Cardiac septum (tissue), 1 donor: ENCODE data around the gene PLA2G4D. TPM values are rescaled to one million over a fixed set of nuclear protein-coding genes. Genes with fewer than 3 reads are reported as not detected.

Experiments used
- DNase-seq: peaks from one replicate; pipeline ENCODE4 v3.0.0-alpha.2; 2020; ENCODE audit warnings: low spot score
- intact Hi-C: fragments of 100-400 bp; cut with DNase I; formaldehyde crosslinking; loops from one replicate; pipeline ENCODE4 v1.14.0; 2022
- total RNA-seq: library from RNA; stranded (reverse); fragmentation: NEBNext Ultra II Directional; extraction: Animal tissue kit (Norgen Biotek cat#: 25700); gene quantifications from one replicate; pipeline ENCODE4 v1.2.1, GENCODE V29; 2021
- donor health status: DM: no; HTN: no; CAD: no.

Gene PLA2G4D
- total RNA-seq, 1 donor from 2014 or later = not detected

DNA sequence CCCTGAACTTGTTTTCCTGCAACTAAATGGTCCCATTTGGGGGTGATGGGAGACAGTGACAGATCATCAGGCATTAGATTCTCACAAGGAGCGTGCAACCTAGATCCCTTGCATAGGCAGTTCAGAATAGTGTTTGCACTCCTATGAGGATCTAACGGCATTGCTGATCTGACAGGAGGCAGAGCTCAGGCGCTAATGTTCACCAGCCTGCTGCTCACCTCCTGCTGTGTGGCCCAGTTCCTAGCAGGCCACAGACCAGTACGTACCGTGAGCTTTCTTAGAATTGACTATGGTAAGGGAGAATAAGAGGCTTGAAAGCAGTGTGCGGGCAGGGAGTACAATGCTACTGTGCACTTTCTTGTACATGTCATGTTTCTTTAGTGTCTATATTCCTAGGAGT lies 56.0 kb downstream of the PLA2G4D start:
- DNase-seq = peak; percentile 24
- intact Hi-C loops = no loop called here

DNA sequence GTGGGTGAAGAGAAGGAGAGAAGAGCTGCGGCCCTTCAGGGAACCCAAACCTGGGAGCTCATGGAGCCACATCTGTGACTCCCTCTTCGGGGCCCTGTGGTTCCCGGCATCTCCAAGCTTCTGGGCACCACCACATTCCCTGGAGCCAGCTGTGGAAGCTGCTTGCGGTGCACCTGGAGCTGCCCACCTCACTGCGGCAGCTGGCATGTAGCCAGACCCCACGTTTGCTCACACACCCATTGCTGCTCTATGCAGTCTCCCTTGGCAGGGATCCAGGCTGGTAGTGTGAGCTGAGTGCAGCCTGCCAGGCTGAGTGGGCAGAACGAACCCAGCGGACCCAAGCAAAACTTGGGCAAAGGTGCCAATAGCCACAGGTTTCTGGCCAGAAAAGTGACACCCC lies 56.7 kb downstream of the PLA2G4D start:
- intact Hi-C loops = no loop called here
- peak; percentile 46 for DNase-seq

DNA sequence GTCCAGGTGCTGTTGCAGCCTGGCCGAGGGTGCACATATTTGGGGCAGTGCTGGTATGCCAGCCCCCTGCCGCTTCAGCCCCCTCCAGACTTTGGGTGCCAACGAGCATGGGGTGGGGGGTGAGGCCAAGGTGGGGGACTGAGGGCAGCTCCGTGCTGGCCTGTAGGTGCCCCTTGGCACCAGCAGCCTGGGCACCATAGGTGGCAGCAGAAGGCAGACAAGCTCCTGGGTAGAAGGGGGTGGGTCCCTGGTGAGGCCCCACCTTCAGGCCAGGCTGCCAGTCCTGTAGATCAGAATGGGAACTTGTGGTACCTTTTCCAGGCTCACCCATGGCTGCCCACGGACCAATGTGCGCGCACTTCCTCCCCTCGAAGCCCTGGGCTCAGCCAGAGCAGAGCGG lies 57.4 kb downstream of the PLA2G4D start:
- intact Hi-C loops = no loop called here

DNA sequence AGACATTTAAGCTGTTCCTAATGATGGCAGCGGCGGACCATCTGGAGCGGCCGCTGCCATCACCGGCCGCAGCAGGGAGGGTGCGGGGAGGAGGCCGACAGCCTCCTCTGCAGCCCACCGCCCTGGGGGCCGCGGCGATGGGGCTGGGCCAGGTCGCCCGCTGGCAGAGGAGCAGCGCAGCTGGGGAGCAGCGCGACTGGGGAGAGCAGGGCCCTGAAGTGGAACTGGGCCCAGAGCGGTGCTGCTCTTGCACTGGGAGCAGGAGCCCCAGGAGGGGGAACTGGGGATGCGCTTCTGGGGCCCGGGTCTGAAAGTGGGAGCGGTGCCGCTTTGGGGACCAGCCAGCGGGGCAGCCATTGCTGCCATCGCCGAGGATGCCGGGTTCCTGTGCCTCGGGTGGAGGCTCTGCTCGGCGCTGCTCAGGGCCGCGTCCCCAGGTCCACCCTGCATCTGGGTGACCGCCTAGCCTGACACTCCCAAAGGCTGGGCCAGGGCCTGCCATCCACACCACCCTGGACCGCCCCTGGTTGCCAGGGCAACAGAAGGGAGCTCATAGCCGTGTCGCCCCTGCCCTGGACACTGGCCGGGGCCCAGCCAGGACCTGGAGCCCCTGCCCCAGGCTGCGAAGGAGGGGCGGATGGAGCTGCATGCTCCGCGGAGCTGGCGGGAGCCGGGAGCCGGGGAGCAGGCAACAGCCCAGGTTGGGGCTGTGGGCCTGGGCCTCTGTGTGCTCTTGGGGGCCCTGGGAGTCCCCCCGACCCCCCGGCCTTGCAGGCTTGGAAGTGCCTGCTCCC lies 58.1 kb downstream of the PLA2G4D start:
- intact Hi-C loops = no loop called here

More for the DNA sequence above, 57.4 kb downstream of the PLA2G4D start:
- DNase-seq = peak; percentile 67

DNA sequence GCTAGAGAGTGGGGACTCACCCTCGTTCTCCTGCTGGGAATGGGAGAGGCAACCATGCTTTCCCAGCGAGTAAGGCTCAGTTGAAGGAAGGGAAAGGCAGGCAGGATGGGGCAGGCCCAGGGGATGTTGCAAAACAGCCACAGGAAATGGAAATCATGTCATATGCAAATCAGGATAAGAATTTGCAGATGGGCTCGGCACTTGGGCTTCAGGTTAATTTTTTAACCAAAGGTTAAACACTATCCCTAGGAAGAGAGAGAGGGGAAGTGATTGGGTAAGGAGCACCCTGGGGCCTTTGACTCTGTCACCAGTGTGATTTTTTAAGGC lies 59.0 kb downstream of the PLA2G4D start:
- peak; percentile 55 for DNase-seq
- intact Hi-C loops = no loop called here

More for the DNA sequence above, 58.1 kb downstream of the PLA2G4D start:
- DNase-seq = peak; percentile 72

DNA sequence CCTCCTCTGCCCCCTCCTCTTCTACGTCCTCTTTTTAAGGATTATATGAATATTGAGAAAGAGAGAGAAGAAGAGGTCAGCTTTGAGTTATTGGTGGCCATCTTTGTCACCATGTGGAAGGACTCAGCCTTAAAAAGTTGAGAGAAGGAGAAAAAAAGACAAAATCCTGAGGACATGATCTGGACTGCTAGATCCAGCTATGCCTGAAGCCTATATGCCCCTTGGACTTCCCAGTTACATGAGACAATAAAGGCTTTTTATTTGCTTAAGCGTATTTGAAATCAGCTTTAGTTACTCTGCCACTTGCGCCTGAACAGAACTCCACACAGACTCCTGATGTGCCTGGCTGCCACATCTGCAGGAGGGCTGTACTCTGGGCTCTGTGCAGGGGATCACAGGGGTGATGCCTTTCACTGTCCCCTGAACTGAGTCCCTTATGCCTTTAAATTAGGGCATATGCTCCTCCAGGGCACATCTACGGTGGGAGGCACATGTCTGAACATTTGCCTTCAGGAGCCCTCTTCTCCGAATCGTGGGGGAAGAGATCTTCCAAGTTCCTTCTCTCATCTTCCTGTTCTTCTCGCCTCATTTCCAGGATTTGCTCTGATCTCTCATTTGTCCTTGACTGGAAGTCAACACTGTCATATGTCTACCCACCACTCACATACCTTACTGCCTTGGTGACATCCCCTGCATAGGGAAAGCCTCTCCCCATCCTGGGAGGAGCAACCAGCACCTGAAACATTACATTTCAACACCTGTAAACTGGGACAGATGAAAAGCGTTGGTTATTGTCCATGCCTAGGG lies 59.5 kb downstream of the PLA2G4D start:
- intact Hi-C loops = no loop called here

DNA sequence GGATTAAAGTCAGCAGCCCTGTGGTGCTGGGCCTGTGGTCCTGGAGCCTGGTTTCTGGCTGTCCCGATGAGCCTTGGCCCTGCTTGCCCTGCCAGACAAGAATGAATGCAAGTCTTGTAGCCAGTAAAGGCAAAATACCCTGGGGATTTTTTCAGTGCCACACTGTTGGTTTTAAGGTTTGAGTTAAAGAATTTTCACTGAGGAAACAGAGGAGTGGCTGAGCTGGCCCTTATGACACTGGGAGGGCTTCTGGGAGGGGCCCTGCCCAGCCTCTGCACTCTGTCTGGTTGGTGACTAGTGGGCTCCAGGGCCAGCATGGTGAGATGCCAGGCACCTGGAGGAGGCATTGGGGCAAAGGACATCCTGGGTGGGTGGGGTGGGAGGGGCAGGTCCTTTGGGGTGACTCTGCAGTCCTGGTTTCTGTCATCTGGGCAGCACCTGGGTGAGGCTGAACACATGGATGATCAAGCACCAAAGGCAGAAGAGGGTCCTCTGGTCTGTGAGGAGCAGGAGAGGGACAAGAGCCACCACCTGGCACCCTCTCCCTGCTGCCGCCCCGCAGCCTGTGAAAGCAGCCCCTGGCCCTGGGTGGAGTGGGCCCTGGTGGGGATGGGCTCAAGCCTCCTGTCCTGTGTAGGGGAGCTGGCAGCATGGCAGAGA lies 61.0 kb downstream of the PLA2G4D start:
- intact Hi-C loops = no loop called here
- DNase-seq = peak; percentile 44

More for the DNA sequence above, 59.5 kb downstream of the PLA2G4D start:
- peak; percentile 19 for DNase-seq

DNA sequence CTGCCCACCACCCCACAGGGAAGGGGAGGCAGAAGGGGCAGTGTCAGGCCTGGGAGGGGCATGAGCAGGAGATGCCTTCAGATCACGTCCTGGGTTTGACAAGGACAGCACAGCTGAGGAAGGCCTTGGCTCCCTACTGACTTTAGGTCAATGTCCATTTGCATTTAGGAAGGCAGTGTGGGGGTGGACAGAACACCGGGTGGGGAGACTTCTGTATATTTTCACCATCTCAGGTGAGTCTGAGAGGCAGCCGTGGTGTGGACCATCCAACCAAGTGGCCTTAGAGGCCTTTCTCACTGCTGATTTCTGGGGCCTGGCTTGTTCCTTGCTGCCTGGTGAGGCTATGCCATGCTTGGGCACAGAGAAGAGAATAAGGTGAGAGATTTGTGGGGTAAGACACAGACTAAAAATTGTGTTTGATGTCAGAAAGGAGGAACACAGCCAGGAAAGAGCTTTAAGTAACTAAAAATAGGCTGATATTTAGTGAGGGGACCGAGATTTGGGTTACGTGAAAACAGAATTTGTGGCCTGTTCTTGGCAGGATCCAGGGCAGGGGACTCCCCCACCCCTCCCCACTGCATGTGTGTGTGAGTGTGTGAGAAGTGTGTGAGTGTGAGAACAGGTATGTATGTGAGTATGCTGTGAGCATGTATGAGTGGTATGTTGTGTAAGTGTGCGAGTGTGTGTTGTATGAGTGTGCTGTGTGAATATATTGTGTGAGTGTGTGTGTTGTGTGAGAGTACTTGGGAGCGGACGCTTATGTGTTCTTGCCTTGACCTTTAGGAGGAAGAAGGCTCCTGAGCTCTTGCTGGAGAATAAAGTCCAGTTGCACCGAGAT lies 61.8 kb downstream of the PLA2G4D start:
- DNase-seq = peak; percentile 31
- intact Hi-C loops = no loop called here

DNA sequence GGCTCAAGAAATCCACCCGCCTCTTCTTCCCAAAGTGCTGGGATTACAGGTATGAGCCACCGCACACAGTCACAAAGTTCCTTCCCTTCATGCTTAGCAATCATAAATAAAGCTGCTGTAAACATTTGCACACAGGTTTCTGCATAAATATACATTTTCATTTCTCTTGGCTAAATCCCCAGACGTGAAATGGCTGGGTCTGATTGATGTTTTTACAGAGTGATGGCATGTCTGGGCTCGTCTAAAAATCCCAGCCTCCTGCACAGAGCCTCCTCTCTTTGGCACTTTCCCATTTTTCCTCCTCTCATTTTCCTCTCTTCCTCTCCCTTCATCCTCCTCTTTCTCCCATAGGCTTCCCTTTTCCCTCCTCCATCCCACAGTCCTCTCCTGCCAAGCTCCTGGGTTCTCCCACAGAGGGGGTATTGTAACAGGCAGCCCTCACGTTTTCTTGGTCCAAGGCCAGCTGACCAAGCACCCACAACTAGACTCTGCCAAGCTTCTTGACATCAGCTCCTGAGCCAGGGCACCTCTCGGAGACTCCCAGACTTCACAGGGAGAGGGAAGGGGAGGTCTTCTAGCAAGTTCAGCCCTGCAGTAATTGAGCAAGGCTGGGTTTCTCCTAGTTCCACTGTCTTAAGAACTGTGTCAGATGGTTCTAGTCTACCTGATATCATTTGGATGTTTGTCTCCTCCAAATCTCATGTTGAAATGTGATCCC lies 63.0 kb downstream of the PLA2G4D start:
- no peak for DNase-seq
- intact Hi-C loops = no loop called here

DNA sequence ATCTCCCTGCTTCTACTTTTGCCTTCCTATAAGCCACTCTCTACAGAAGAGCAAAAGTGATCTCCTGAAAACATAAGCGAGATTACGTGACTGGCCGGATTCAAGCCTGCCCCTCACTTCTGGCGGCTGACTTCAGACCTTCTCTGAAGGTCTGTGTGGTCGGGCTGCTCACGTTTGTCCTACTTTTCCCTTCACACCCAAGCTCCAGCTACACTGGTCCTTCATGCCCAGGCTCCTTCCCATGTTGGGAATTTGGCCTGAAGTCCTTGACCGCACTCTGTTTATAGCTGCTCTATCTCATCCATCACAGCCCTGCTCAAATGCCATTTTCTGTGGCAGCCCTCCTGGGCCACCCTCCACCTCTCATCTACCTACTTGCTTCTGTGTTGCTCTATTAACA lies 66.8 kb downstream of the PLA2G4D start:
- peak; percentile 46 for DNase-seq
- intact Hi-C loops = no loop called here

DNA sequence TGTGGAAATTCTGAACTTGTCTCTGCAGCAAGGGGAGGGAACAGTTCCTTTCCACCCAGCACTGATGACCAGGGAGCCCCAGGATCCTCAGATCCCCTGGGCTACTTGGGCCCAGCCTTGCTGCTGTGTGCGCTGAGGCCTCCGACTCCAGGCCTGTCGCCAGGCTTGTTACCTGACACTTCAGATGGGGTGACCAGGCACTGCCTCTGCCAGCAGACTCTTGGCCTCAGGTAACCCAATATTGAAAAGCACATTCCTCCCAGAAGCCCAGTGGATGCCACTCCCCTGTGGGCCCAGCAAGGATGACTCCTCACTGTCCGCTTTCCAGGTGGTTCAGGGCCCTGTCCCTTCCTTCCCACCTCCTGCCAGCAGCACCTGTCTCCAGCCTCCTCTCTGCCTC lies 70.1 kb downstream of the PLA2G4D start:
- DNase-seq = peak; percentile 36
- intact Hi-C loops = no loop called here

DNA sequence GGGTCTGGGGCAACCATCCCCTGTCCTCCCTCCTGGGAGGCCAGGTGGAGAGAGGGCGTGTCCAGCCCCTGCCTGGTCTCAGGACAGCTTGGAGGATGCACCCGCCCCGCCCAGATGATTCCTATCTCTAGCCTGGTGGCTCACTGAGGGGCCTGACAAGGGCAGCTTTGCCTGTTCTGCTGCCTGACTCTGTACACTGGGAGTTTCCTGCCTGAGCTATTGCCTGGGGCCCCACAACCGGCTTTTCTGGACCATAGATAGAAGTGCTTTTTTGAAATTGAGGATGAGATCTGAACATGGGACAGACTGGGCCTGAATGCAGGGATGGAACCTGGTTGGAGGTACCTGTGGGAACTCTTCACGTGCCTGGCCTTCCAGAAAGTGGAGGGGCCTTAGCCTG lies 72.8 kb downstream of the PLA2G4D start:
- DNase-seq = peak; percentile 14
- intact Hi-C loops = no loop called here

DNA sequence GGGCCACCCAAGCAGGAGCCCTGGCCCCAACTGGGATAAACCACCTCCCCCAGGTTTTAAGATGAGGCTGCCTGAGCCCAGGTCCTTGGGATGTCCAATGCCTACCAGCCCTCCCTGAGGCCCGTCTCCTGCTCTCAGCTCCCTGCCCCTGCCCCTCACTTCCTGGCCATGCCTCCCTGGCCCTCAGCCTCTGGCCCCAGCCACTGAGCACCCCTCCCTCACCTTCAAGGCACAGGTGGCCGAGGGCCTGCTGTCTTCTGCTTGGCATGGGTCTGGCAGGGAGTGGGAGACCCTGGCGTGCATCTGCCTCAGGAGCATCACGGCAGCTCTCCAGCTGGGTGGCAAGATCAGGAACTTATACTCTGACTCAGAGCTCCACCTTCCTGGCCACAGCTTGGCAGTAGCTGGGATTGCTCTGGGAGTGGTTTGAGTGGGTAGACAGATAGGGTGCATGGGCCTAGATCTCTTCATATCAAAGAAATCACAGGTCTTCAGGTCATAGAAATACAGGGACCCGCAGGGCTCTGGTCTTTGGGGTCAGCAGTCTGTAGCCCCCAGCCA lies 73.6 kb downstream of the PLA2G4D start, which contains the start of gene PLA2G4E:
TSS of gene PLA2G4E (minus strand) at position 330 of the 561 bp plus-strand sequence. CDS start at position 318, 12 bp downstream.
- intact Hi-C loops = no loop called here
- DNase-seq = no peak

DNA sequence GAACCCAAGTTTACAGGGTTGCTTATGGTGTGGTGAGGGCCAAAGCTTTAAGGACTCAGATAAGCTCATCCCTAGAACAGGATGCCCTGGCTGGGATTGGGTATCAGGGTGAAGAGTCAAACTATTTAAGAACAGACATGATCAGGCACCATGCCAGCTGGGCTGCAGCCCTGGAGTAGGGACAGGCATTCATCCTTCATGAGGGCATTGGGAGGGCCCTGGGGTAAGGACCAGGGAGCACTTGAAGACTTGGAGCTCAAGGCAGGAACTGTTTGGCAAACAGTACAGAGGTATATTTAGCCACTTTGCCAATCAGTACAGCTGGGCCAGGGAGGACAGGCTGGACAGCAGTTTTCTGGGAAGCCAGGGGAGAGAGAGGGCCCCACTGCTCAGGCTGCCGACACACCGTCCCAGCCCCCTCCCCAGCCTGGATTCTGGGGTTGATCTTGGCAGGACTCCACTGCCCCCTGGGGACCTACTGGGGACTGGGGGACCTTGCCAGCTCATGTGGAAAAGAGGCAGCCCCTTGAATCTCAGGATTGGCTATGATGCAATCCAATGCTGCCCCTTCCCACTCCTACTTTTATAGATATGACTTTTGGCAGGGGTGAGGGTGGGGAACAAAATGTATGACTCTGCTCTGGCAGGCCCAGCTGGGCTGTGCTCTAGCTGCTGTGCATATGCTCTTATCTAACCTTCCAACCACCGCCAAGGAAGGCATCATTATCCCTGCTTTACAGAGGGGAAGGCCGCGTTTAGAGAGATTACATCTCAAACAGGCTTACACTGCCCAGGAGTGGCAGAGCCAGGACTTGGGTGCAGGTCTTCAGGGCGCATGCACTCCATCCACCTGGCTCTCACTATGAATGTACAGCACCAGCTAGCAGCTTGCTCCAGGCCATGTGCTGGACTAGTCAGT lies 75.8 kb downstream of the PLA2G4D start:
- intact Hi-C loops = loop anchor here (5.0 kb wide), 1 partner anchor 34 kb away; no protein-coding TSS in a partner anchor
- DNase-seq = no peak
